Stimulated activated naive CD8-positive, alpha-beta T cell treated with anti-CD3 and anti-CD28 coated beads, Interleukin-15, Interleukin-2, amounts not matched to agents 100 ng/mL and 50 ng/mL, for 24 hours (primary cell): Measurements from ENCODE around the gene GLS2.
"Not testable (repeated sequence)": the region's sequence is repeated elsewhere in the genome, so short reads cannot be mapped to it uniquely, and the experiment has no call there.

Experiments used
- H3K27ac Mint-ChIP-seq: one replicate; pipeline ENCODE4 v1.8.0; 2021; ENCODE audit warnings: mild to moderate bottlenecking, mixed read lengths
- H3K27me3 Mint-ChIP-seq: one replicate; pipeline ENCODE4 v1.8.0; 2021; ENCODE audit warnings: mixed read lengths
- H3K36me3 Mint-ChIP-seq: one replicate; pipeline ENCODE4 v1.8.0; 2021; ENCODE audit warnings: low read depth, mixed read lengths
- H3K4me1 Mint-ChIP-seq: one replicate; pipeline ENCODE4 v1.8.0; 2021; ENCODE audit warnings: low read depth, mixed read lengths
- H3K4me3 Mint-ChIP-seq: one replicate; pipeline ENCODE4 v1.8.0; 2021; ENCODE audit warnings: mild to moderate bottlenecking, mixed read lengths
- H3K9me3 Mint-ChIP-seq: one replicate; pipeline ENCODE4 v1.8.0; 2021; ENCODE audit warnings: mixed read lengths

The GLS2 gene

GRCh38 chr12:56499879-56500278 is 11.9 kb upstream of the GLS2 start:
- H3K4me1 Mint-ChIP-seq, H3K4me3 Mint-ChIP-seq, H3K27me3 Mint-ChIP-seq, H3K36me3 Mint-ChIP-seq, H3K9me3 Mint-ChIP-seq, H3K27ac Mint-ChIP-seq: not testable (repeated sequence)

GRCh38 chr12:56499452-56499851 is 11.5 kb upstream of the GLS2 start:
- H3K36me3 Mint-ChIP-seq, H3K4me1 Mint-ChIP-seq, H3K4me3 Mint-ChIP-seq, H3K27me3 Mint-ChIP-seq, H3K27ac Mint-ChIP-seq, H3K9me3 Mint-ChIP-seq: not testable (repeated sequence)

- not testable (repeated sequence) for H3K4me3 Mint-ChIP-seq, H3K9me3 Mint-ChIP-seq, H3K36me3 Mint-ChIP-seq, H3K27ac Mint-ChIP-seq, H3K4me1 Mint-ChIP-seq, H3K27me3 Mint-ChIP-seq
These were observed 10.4 kb upstream of the GLS2 start for GRCh38 chr12:56498126-56498902.

GRCh38 chr12:56496704-56497103 is 8.7 kb upstream of the GLS2 start:
- not testable (repeated sequence) for H3K4me1 Mint-ChIP-seq, H3K4me3 Mint-ChIP-seq, H3K27ac Mint-ChIP-seq, H3K27me3 Mint-ChIP-seq, H3K36me3 Mint-ChIP-seq, H3K9me3 Mint-ChIP-seq

DNA sequence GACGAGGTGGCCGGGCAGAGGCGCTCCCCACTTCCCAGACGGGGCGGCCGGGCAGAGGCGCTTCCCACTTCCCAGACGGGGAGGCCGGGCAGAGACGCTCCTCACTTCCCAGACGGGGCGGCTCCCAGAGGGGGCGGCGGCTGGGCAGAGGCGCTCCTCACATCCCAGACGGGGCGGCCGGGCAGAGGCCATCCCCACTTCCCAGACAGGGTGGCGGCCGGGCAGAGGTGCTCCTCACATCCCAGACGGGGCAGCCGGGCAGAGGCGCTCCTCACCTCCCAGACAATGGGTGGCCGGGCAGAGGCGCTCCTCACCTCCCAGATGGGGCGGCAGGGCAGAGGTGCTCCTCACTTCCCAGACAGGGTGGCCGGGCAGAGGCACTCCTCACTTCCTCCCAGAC is 6.5 kb upstream of the GLS2 start:
- not testable (repeated sequence) for H3K9me3 Mint-ChIP-seq, H3K4me3 Mint-ChIP-seq, H3K36me3 Mint-ChIP-seq, H3K27ac Mint-ChIP-seq, H3K4me1 Mint-ChIP-seq
- peaks cover 31% of the 10 kb centered on the region for H3K27me3 Mint-ChIP-seq

DNA sequence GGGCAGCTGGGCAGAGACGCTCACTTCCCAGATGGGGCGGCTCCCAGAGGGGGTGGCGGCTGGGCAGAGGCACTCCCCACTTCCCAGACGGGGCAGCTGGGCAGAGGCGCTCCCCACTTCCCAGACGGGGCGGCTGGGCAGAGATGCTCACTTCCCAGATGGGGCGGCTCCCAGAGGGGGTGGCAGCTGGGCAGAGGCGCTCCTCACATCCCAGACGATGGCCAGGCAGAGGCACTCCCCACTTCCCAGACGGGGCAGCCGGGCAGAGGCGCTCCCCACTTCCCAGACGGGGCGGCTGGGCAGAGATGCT is 6.1 kb upstream of the GLS2 start:
- not testable (repeated sequence) for H3K9me3 Mint-ChIP-seq, H3K4me1 Mint-ChIP-seq, H3K36me3 Mint-ChIP-seq, H3K4me3 Mint-ChIP-seq, H3K27ac Mint-ChIP-seq
- H3K27me3 Mint-ChIP-seq, result peaks cover 34% of the 10 kb centered on the region

DNA sequence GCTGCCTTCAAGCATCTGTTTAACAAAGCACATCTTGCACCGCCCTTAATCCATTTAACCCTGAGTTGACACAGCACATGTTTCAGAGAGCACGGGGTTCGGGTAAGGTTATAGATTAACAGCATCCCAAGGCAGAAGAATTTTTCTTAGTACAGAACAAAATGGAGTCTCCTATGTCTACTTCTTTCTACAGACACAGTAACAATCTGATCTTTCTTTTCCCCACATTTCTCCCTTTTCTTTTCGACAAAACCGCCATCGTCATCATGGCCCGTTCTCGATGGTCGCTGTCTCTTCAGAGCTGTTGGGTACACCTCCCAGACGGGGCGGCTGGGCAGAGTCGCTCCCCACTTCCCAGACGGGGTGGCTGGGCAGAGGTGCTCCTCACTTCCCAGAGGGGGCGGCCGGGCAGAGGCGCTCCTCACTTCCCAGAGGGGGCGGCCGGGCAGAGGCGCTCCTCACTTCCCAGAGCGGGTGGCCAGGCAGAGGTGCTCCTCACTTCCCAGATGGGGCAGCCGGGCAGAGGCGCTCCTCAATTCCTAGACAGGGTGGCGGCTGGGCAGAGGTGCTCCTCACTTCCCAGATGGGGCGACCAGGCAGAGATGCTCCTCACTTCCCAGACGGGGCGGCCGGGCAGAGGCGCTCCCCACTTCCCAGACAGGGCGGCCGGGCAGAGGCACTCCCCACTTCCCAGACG is 5.6 kb upstream of the GLS2 start:
- not testable (repeated sequence) for H3K27ac Mint-ChIP-seq, H3K36me3 Mint-ChIP-seq, H3K4me3 Mint-ChIP-seq, H3K4me1 Mint-ChIP-seq, H3K9me3 Mint-ChIP-seq
- H3K27me3 Mint-ChIP-seq, result peaks cover 39% of the 10 kb centered on the region

GRCh38 chr12:56490360-56490759 is 2.4 kb upstream of the GLS2 start:
- peaks cover 45% of the 10 kb centered on the region for H3K27me3 Mint-ChIP-seq
- no peak overlapping the region for H3K4me3 Mint-ChIP-seq
- H3K9me3 Mint-ChIP-seq, result no peaks in the 10 kb centered on the region

GRCh38 chr12:56487448-56488040 is 417 bp downstream of the GLS2 start:
- Mint-ChIP-seq H3K27me3 (peaks cover 42% of the 10 kb centered on the region), H3K4me3 (peak overlapping the region; percentile 80), H3K4me1 (peaks cover 18% of the 10 kb centered on the region), H3K27ac (no peak overlapping the region), H3K36me3 (no peaks in the 10 kb centered on the region), H3K9me3 (no peaks in the 10 kb centered on the region)

More at GRCh38 chr12:56490360-56490759, 2.4 kb upstream of the GLS2 start:
- peaks cover 18% of the 10 kb centered on the region for H3K4me1 Mint-ChIP-seq
- H3K27ac Mint-ChIP-seq, result no peak overlapping the region
- H3K36me3 Mint-ChIP-seq, result no peaks in the 10 kb centered on the region

- Mint-ChIP-seq H3K27ac (no peak overlapping the region), H3K4me3 (peak overlapping the region; percentile 37), H3K36me3 (no peaks in the 10 kb centered on the region), H3K27me3 (peaks cover 38% of the 10 kb centered on the region), H3K4me1 (peaks cover 18% of the 10 kb centered on the region), H3K9me3 (no peaks in the 10 kb centered on the region)
These were observed 1.3 kb downstream of the GLS2 start for GRCh38 chr12:56486694-56487093.

- Mint-ChIP-seq H3K27ac (no peak overlapping the region), H3K4me3 (no peak overlapping the region), H3K4me1 (peaks cover 29% of the 10 kb centered on the region), H3K27me3 (peaks cover 17% of the 10 kb centered on the region), H3K36me3 (no peaks in the 10 kb centered on the region), H3K9me3 (no peaks in the 10 kb centered on the region)
These were observed 3.4 kb downstream of the GLS2 start for GRCh38 chr12:56484566-56484965.

GRCh38 chr12:56479625-56480024 is 8.3 kb downstream of the GLS2 start:
- Mint-ChIP-seq H3K4me1 (peaks cover 11% of the 10 kb centered on the region), H3K9me3 (no peaks in the 10 kb centered on the region), H3K27me3 (no peaks in the 10 kb centered on the region), H3K36me3 (peaks cover 3% of the 10 kb centered on the region), H3K4me3 (no peak overlapping the region), H3K27ac (no peak overlapping the region)

- H3K4me3 Mint-ChIP-seq, result no peak overlapping the region
- no peaks in the 10 kb centered on the region for H3K9me3 Mint-ChIP-seq
- H3K36me3 Mint-ChIP-seq, result peaks cover 8% of the 10 kb centered on the region
- no peak overlapping the region for H3K27ac Mint-ChIP-seq
- peaks cover 11% of the 10 kb centered on the region for H3K4me1 Mint-ChIP-seq
- no peaks in the 10 kb centered on the region for H3K27me3 Mint-ChIP-seq
These were observed 10.3 kb downstream of the GLS2 start for GRCh38 chr12:56477521-56478225.

GRCh38 chr12:56476972-56477432 is 11.0 kb downstream of the GLS2 start:
- H3K27me3 Mint-ChIP-seq, result no peaks in the 10 kb centered on the region
- peaks cover 10% of the 10 kb centered on the region for H3K36me3 Mint-ChIP-seq
- no peak overlapping the region for H3K4me3 Mint-ChIP-seq
- peaks cover 11% of the 10 kb centered on the region for H3K4me1 Mint-ChIP-seq
- H3K9me3 Mint-ChIP-seq, result no peaks in the 10 kb centered on the region
- H3K27ac Mint-ChIP-seq, result no peak overlapping the region

- Mint-ChIP-seq H3K27me3 (no peaks in the 10 kb centered on the region), H3K36me3 (peaks cover 15% of the 10 kb centered on the region), H3K4me1 (peaks cover 16% of the 10 kb centered on the region), H3K4me3 (no peak overlapping the region), H3K27ac (no peak overlapping the region), H3K9me3 (no peaks in the 10 kb centered on the region)
These were observed 11.8 kb downstream of the GLS2 start for GRCh38 chr12:56476143-56476542.
